ENCODE results near the gene CEP70.
"Not testable (repeated sequence)": the region's sequence is repeated elsewhere in the genome, so short reads cannot be mapped to it uniquely, and the experiment has no call there.

Gene CEP70

GRCh38 chr3:138594150-138594934 lies at the start of gene CEP70:
CEP70 (minus strand) TSS chr3:138594260; CDS start chr3:138572927, 21,333 bp downstream.
- DNase-seq (ENCODE audit: low read depth), result peak; percentile 78

GRCh38 chr3:138642927-138643253 lies 48.8 kb upstream of the CEP70 start:
- no peak for DNase-seq (ENCODE audit: low read depth)

- DNase-seq (ENCODE audit: low read depth), result no peak
Observed at GRCh38 chr3:138642226-138642926, 48.3 kb upstream of the CEP70 start.

- no peak for DNase-seq (ENCODE audit: low read depth)
Observed at GRCh38 chr3:138640537-138640936, 46.5 kb upstream of the CEP70 start.

- DNase-seq (ENCODE audit: low read depth), result no peak
Observed at GRCh38 chr3:138638641-138639040, 44.6 kb upstream of the CEP70 start.

- no peak for DNase-seq (ENCODE audit: low read depth)
Observed at GRCh38 chr3:138629526-138629925, 35.5 kb upstream of the CEP70 start.

- no peak for DNase-seq (ENCODE audit: low read depth)
Observed at GRCh38 chr3:138625707-138626365, 31.8 kb upstream of the CEP70 start.

GRCh38 chr3:138624518-138624917 lies 30.5 kb upstream of the CEP70 start:
- no peak for DNase-seq (ENCODE audit: low read depth)

- no peak for DNase-seq (ENCODE audit: low read depth)
Observed at GRCh38 chr3:138620431-138620830, 26.4 kb upstream of the CEP70 start.

- DNase-seq (ENCODE audit: low read depth), result no peak
Observed at GRCh38 chr3:138615462-138615861, 21.4 kb upstream of the CEP70 start.

- no peak for DNase-seq (ENCODE audit: low read depth)
Observed at GRCh38 chr3:138609898-138610266, 15.8 kb upstream of the CEP70 start.

- peak; percentile 41 for DNase-seq (ENCODE audit: low read depth)
Observed at GRCh38 chr3:138608322-138609135, 14.5 kb upstream of the CEP70 start, which contains the start of gene FAIM. FAIM (plus strand) TSS chr3:138608771; CDS start chr3:138619727, 10,956 bp downstream.

GRCh38 chr3:138604106-138604595 lies 10.1 kb upstream of the CEP70 start:
- DNase-seq (ENCODE audit: low read depth), result not testable (repeated sequence)

GRCh38 chr3:138601661-138602060 lies 7.6 kb upstream of the CEP70 start:
- DNase-seq (ENCODE audit: low read depth), result not testable (repeated sequence)

GRCh38 chr3:138600100-138600745 lies 6.2 kb upstream of the CEP70 start:
- no peak for DNase-seq (ENCODE audit: low read depth)

- DNase-seq (ENCODE audit: low read depth), result no peak
Observed at GRCh38 chr3:138598534-138598933, 4.5 kb upstream of the CEP70 start.

- DNase-seq (ENCODE audit: low read depth), result not testable (repeated sequence)
Observed at GRCh38 chr3:138597186-138597976, 3.3 kb upstream of the CEP70 start.

GRCh38 chr3:138594935-138595610 lies 1.0 kb upstream of the CEP70 start:
- no peak for DNase-seq (ENCODE audit: low read depth)

- DNase-seq (ENCODE audit: low read depth), result no peak
Observed at GRCh38 chr3:138593488-138594149, 441 bp downstream of the CEP70 start.
